GM10266 (cell line): ENCODE data around the gene USP24.

Source experiments
- DNase-seq: peaks from one replicate; pipeline ENCODE4 v3.0.0; 2012; ENCODE audit errors: extremely low spot score
- TF ChIP-seq, protein P1 (sequence below): IDR thresholded peaks from 2 replicates; pipeline ENCODE4 v1.5.1; 2012; ENCODE audit warnings: mild to moderate bottlenecking, low read depth; ENCODE audit not compliant: control insufficient read depth, insufficient read depth; ENCODE audit errors: missing control alignments

Gene USP24

DNA sequence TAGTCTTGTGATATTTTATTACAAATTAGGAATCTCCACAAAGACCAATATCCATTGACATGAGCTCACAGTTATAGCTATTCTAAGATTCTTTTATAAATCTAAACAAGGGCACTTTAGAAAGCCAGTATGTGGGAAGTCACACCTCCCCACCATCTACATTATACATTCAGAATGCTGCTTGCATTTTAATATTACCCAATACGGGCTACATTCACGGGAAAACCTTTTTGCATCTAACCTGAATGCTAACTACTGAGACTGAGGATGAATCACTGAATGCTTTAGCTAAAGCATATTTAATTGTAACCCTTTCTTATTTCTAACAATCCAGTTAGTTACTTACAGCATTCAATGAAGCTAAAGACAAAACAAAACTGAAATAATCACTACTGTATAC lies 122.7 kb downstream of the USP24 start:
- no peak for DNase-seq
- TF ChIP-seq, protein P1, sequence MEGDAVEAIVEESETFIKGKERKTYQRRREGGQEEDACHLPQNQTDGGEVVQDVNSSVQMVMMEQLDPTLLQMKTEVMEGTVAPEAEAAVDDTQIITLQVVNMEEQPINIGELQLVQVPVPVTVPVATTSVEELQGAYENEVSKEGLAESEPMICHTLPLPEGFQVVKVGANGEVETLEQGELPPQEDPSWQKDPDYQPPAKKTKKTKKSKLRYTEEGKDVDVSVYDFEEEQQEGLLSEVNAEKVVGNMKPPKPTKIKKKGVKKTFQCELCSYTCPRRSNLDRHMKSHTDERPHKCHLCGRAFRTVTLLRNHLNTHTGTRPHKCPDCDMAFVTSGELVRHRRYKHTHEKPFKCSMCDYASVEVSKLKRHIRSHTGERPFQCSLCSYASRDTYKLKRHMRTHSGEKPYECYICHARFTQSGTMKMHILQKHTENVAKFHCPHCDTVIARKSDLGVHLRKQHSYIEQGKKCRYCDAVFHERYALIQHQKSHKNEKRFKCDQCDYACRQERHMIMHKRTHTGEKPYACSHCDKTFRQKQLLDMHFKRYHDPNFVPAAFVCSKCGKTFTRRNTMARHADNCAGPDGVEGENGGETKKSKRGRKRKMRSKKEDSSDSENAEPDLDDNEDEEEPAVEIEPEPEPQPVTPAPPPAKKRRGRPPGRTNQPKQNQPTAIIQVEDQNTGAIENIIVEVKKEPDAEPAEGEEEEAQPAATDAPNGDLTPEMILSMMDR: no peak

DNA sequence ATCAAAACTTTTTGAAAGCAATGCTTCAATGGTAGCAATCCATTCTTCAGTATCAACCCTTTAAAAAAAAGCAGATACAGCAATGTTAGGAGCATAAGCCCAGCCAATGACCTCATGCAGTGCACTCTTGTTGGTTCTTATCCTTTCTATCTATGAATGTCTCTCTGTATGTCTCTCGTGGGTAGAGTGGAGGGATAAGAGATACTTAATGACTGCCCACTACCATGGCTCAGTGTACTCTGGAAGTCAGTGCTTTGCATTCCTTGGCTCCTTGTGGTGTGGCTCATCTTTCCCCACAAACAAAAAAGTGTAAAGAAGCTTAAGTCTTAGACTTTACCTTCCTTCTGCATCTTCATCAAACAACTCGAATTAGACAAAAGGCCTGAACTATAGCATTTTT lies 125.5 kb downstream of the USP24 start:
- TF ChIP-seq, protein P1: no peak

DNA sequence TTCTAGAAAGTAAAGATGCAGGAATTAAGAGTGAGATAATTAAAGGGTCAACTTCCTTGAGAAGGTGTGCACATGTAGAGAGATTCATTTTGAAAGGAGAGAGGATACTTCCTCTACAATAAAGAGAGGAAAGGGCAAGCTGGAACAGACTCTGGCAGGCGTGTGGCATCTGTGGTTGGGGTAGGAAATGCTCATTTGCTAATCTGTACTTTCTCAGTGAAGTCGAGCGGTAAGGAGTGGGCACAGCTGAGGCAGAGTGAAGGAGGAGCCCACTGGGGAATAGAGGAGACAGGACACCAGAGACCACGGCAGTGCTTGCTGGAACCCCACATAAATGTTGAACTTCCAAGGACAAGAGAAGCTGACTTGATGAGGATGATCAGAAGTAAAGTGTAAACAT lies 126.8 kb downstream of the USP24 start:
- DNase-seq: no peak
- TF ChIP-seq, protein P1: no peak

More for the DNA sequence above, 125.5 kb downstream of the USP24 start:
- no peak for DNase-seq

DNA sequence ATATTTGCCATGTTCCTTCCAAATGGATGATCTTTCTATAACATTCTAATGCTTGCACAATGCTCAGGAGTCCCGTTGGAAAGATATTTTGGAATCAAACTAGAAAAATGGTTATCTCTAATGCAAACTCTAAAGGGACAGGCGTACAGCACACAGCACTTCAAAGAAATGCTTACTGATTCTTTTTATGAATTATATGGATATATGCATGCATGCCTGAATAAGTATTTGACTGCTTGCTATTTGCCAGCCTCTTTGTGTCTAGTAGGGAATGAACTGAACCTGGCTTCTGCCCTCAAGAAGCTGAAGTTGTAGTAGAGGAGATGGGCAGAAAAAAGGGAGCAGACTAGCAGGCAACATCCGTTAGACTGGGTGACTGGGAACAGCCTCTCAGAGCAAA lies 127.7 kb downstream of the USP24 start:
- no peak for DNase-seq
- TF ChIP-seq, protein P1: no peak

DNA sequence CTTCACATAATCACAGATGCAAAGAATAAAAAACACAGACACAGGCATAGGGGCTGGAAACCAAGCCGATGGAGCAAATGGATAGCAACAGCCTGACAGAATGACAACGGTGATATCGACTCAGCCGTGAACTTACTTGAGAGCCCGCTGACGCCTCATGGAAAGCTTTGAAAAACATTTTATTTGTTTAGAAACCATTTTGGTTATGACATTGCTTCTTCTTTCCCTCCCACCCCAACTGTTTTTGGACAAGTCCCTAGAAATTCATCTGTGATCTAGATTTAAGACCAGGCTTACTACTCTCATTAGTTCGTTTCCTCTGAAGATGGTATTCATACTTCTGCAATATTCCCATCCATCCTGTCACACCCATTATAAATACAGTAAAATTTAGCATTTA lies 130.9 kb downstream of the USP24 start:
- DNase-seq: no peak
- TF ChIP-seq, protein P1: no peak

DNA sequence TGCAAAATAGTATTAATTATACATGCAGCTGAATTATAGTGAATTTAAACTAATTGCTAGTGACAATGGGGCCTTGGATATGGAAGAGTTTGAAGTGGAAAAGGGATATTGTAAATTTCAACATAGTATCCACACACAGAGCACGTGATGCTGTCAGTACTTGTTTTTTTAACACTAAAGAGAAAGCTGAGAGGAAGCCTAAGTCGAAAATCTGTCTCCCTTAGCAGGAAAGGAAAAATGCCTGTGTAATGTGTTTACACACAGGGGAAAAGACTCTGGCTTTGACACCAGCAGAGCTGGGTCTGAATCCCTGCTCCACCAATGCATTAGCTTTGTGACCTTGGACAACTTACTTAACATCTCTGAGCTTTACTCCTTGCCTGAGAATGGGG lies 133.3 kb downstream of the USP24 start:
- DNase-seq: no peak
- TF ChIP-seq, protein P1: no peak

DNA sequence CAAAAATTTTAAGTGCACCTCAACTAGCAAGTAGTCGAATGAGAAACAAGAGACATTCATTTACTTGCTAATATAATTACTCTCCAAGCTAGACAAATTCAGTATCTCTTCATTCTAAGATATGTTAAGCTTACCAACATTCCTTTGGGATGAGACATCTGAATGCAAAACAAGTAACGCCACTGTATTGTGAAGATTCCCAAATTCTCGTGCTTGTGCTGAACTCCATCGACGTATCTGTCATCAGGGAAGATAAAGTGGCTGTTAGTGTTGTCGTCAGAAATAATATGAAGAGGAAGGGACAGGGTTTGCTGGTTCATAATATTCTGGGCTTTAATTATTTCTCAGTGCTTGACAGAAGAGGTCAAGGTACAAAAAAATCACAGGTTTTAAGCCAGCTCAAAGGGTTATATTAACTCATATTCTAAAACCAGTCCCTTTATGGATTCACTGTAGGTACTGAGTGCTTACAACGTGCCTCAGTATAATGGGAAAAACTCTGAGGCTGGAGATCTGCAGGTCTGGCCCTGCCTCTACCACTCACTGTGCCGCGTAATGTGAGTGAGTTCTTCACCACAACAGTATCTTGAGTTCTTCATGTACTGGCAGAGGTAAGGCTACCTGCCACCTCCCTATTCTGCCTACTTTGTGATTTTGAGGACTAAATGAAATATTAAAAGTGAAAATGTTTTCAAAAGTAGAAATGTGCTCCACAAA lies 133.8 kb downstream of the USP24 start:
- DNase-seq: no peak
- TF ChIP-seq, protein P1: no peak
